Keratinocyte (primary cell): Measurements from ENCODE around the gene ACSS2. TPM values are rescaled to one million over a fixed set of nuclear protein-coding genes. Genes with fewer than 3 reads are reported as not detected.
"Not testable (repeated sequence)": the region's sequence is repeated elsewhere in the genome, so short reads cannot be mapped to it uniquely, and the experiment has no call there.

Experiments used
- DNase-seq: peaks from one replicate; pipeline ENCODE4 v3.0.0-alpha.2; 2011; ENCODE audit warnings: low read depth, missing footprints, low spot score
- FAIRE-seq: peaks from 2 replicates; lab custom pipeline; 2011; peaks lifted over from hg19 to GRCh38; lab: Jason Lieb, UNC
- H2AFZ ChIP-seq: 2 replicates; pipeline ENCODE4 v1.6.0; 2012; ENCODE audit warnings: low read length, control low read depth, inconsistent platforms; ENCODE audit not compliant: control insufficient read depth
- H3K27ac ChIP-seq: 2 replicates; pipeline ENCODE4 v1.5.1; 2011; ENCODE audit warnings: low read length; ENCODE audit not compliant: control insufficient read depth, insufficient read depth
- H3K27me3 ChIP-seq: 3 replicates; pipeline ENCODE4 v1.6.0; 2011; ENCODE audit warnings: low read length; ENCODE audit not compliant: control insufficient read depth, insufficient read depth; ENCODE audit errors: extremely low read depth
- H3K36me3 ChIP-seq, 2 experiments: 2 replicates in 1 of 2; 3 replicates in 1 of 2; pipeline ENCODE4 v1.5.1; 2011; ENCODE audit warnings: low read length in 2 of 2, mild to moderate bottlenecking in 1 of 2; ENCODE audit not compliant: control insufficient read depth in 2 of 2, insufficient read depth in 2 of 2; ENCODE audit errors: extremely low read depth in 1 of 2
- H3K4me1 ChIP-seq: 3 replicates; pipeline ENCODE4 v1.5.1; 2011; ENCODE audit warnings: low read length; ENCODE audit not compliant: control insufficient read depth, insufficient read depth; ENCODE audit errors: extremely low read depth
- H3K4me2 ChIP-seq: 3 replicates; pipeline ENCODE4 v1.6.0; 2011; ENCODE audit warnings: low read depth, low read length; ENCODE audit not compliant: control insufficient read depth, insufficient read depth; ENCODE audit errors: extremely low read depth
- H3K4me3 ChIP-seq, 3 experiments: fragments of 200-600 bp in 1 of 3; sonication (generic) in 1 of 3; 2 replicates in 2 of 3; 3 replicates in 1 of 3; pipeline ENCODE4 v1.5.1; 2011 to 2016; ENCODE audit warnings: low read length in 3 of 3, mild to moderate bottlenecking in 3 of 3, control low read depth in 2 of 3, inconsistent platforms in 1 of 3, low read depth in 1 of 3, mixed read lengths in 1 of 3, mixed run types in 1 of 3, moderate library complexity in 1 of 3; ENCODE audit not compliant: control insufficient read depth in 2 of 3, insufficient read depth in 2 of 3; ENCODE audit errors: extremely low read depth in 1 of 3
- H3K79me2 ChIP-seq: 2 replicates; pipeline ENCODE4 v1.6.0; 2012; ENCODE audit warnings: low read length; ENCODE audit not compliant: control insufficient read depth, insufficient read depth
- H3K9ac ChIP-seq: 3 replicates; pipeline ENCODE4 v1.6.0; 2011; ENCODE audit warnings: low read length; ENCODE audit not compliant: control insufficient read depth, insufficient read depth; ENCODE audit errors: extremely low read depth
- H3K9me1 ChIP-seq: 3 replicates; pipeline ENCODE4 v1.6.0; 2011; ENCODE audit warnings: low read length; ENCODE audit not compliant: control insufficient read depth, insufficient read depth; ENCODE audit errors: extremely low read depth
- H3K9me3 ChIP-seq: 2 replicates; pipeline ENCODE4 v1.5.1; 2012; ENCODE audit warnings: low read depth, low read length; ENCODE audit not compliant: control insufficient read depth
- H4K20me1 ChIP-seq: 3 replicates; pipeline ENCODE4 v1.6.0; 2011; ENCODE audit warnings: low read length; ENCODE audit not compliant: control insufficient read depth, insufficient read depth; ENCODE audit errors: extremely low read depth
- EZH2 ChIP-seq: IDR thresholded peaks from one replicate; pipeline ENCODE4 v1.6.1; 2012; ENCODE audit warnings: inconsistent platforms, mild to moderate bottlenecking, low read length, moderate library complexity
- dilution Hi-C: fragments of 300-500 bp; cut with MboI; formaldehyde crosslinking; loops from one replicate; pipeline ENCODE4 v1.7.0; 2020; ENCODE audit warnings: low sequenced_read_pairs; ENCODE audit not compliant: extremely low pct_ligation_motif_present
- polyA plus RNA-seq, 5 experiments: library from polyadenylated mRNA; depleted of rRNA in 3 of 5; stranded (reverse) in 3 of 5; stranded (forward) in 1 of 5; unstranded in 1 of 5; fragments of >200 nt; gene quantifications; 1 replicate in 1 of 5; 2 replicates in 3 of 5; 3 replicates in 1 of 5; pipeline versions ENCODE4 v1.2.1 to v1.2.3, GENCODE V29; 2011 to 2012; ENCODE audit warnings: missing spikeins in 2 of 5, low read depth in 1 of 5, low replicate concordance in 1 of 5
- TF ChIP-seq, protein P1 (sequence below), 3 experiments: IDR thresholded peaks in 1 of 3; conservative IDR thresholded peaks in 1 of 3; optimal IDR thresholded peaks in 1 of 3; 2 replicates in 2 of 3; 3 replicates in 1 of 3; pipeline versions ENCODE3 to v1.5.1; 2011; ENCODE audit warnings: low read length in 3 of 3, mild to moderate bottlenecking in 3 of 3, moderate library complexity in 2 of 3, control low read depth in 1 of 3, inconsistent platforms in 1 of 3; ENCODE audit not compliant: insufficient read depth in 2 of 3; ENCODE audit errors: extremely low read depth in 1 of 3

The ACSS2 gene
- polyA plus RNA-seq, 1 donor (not counting 4 experiments of a cell fraction or from before 2014, with no cell fraction given) = 90.6 TPM

DNA sequence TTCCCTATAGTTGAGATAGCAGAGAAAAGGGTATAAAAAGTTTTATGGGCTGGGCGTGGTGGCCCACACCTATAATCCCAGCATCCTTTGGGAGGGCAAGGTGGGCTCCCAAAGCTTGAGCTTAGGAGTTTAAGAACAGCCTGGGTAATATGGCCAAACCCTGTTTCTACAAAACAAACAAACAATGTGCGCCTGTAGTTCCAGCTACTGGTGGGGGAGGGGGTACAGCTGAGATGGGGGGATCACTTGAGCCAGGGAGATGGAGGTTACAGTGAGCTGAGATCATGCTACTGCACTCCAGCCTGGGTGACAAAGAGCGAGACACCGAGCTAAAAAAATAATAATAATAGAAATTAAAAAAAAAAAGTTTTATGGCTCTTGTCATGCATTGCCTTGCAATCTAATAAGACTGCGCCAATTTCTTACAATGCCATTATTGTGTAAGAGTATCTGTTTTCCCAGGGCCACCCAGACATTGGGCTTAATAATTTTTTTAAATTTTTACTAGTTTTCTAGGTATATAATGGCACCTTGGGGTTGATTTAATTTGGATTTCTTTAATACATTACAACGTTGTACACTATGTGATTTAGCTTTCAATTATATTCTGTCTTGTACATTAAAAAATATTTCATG, 3.9 kb downstream of the ACSS2 start:
- peaks cover 15% of the 10 kb centered on the region for H3K4me1 ChIP-seq
- no peak overlapping the region for H3K27ac ChIP-seq
- no peaks in the 10 kb centered on the region for H4K20me1 ChIP-seq
- H3K79me2 ChIP-seq = peaks cover 31% of the 10 kb centered on the region
- H2AFZ ChIP-seq = no peak overlapping the region
- no peak for TF ChIP-seq EZH2
- TF ChIP-seq, protein P1, sequence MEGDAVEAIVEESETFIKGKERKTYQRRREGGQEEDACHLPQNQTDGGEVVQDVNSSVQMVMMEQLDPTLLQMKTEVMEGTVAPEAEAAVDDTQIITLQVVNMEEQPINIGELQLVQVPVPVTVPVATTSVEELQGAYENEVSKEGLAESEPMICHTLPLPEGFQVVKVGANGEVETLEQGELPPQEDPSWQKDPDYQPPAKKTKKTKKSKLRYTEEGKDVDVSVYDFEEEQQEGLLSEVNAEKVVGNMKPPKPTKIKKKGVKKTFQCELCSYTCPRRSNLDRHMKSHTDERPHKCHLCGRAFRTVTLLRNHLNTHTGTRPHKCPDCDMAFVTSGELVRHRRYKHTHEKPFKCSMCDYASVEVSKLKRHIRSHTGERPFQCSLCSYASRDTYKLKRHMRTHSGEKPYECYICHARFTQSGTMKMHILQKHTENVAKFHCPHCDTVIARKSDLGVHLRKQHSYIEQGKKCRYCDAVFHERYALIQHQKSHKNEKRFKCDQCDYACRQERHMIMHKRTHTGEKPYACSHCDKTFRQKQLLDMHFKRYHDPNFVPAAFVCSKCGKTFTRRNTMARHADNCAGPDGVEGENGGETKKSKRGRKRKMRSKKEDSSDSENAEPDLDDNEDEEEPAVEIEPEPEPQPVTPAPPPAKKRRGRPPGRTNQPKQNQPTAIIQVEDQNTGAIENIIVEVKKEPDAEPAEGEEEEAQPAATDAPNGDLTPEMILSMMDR (optimal IDR thresholded peaks at IDR 0.05 in 1 of 3, IDR thresholded peaks at IDR 0.05 in 1 of 3, conservative IDR thresholded peaks at IDR 0.05 in 1 of 3; ENCODE audit: extremely low read depth in 1 of 3, insufficient read depth in 2 of 3, low read length in 3 of 3) = no peak
- no peak overlapping the region for H3K9ac ChIP-seq
- peaks cover 5% of the 10 kb centered on the region for H3K9me1 ChIP-seq
- no peaks in the 10 kb centered on the region for H3K27me3 ChIP-seq
- no peak overlapping the region for H3K4me3 ChIP-seq
- no peak for FAIRE-seq
- H3K4me2 ChIP-seq = no peak overlapping the region
- peaks cover 14 to 20% of the 10 kb centered on the region in 2 experiments for H3K36me3 ChIP-seq
- no peak for DNase-seq
- no peaks in the 10 kb centered on the region for H3K9me3 ChIP-seq
- dilution Hi-C loops = no loop called here

DNA sequence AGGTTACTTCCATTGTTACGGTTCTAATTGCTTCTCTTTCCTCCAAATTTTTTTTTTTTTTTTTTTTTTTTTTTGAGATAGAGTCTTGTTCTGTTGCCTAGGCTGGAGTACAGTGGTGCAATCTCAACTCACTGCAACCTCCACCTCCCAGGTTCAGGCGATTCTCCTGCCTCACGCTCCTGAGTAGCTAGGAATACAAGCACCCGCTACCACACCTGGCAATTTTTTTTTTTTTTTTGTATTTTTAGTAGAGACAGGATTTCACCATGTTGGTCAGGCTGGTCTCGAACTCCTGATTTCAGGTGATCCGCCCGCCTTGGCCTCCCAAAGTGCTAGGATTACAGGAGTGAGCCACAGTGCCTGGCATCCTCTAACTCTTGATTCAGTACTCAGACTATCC, 4.6 kb downstream of the ACSS2 start:
- peaks cover 31% of the 10 kb centered on the region for H3K79me2 ChIP-seq
- H3K27me3 ChIP-seq, DNase-seq, dilution Hi-C loops, H3K27ac ChIP-seq, H3K9me3 ChIP-seq, H3K9me1 ChIP-seq, H2AFZ ChIP-seq, H4K20me1 ChIP-seq, H3K4me2 ChIP-seq, H3K4me3 ChIP-seq, FAIRE-seq, H3K9ac ChIP-seq: not testable (repeated sequence)
- H3K36me3 ChIP-seq = peaks cover 14 to 20% of the 10 kb centered on the region in 2 experiments
- peaks cover 10% of the 10 kb centered on the region for H3K4me1 ChIP-seq

DNA sequence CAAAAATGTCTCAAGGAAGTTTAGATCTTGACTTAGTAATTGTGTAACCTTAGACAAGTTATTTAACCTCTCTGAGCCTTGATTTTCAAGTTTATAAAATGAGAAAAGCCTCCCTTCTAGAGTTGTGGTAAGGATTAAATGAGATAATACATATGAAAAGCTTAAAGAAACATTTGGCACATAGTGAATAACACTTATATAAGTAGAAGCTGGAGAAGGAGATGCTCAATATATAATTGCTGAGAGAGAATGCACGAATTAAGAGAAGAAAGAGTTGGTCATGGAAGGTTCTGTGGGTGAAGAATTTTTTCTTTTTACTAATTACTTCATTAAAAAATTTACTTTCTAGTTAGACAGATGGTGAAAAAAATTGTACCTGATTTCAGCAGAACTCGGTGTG, 5.3 kb downstream of the ACSS2 start:
- H3K4me1 ChIP-seq = peaks cover 10% of the 10 kb centered on the region
- H3K79me2 ChIP-seq = peaks cover 30% of the 10 kb centered on the region
- no peak overlapping the region for H3K4me3 ChIP-seq
- H3K9ac ChIP-seq = no peak overlapping the region
- H4K20me1 ChIP-seq = no peaks in the 10 kb centered on the region
- no peak for TF ChIP-seq EZH2
- TF ChIP-seq, protein P1 (optimal IDR thresholded peaks at IDR 0.05 in 1 of 3, IDR thresholded peaks at IDR 0.05 in 1 of 3, conservative IDR thresholded peaks at IDR 0.05 in 1 of 3; ENCODE audit: extremely low read depth in 1 of 3, insufficient read depth in 2 of 3, low read length in 3 of 3) = no peak
- no peaks in the 10 kb centered on the region for H3K9me3 ChIP-seq
- dilution Hi-C loops = no loop called here
- H2AFZ ChIP-seq = no peak overlapping the region
- FAIRE-seq = no peak
- peaks cover 14 to 20% of the 10 kb centered on the region in 2 experiments for H3K36me3 ChIP-seq
- peaks cover 5% of the 10 kb centered on the region for H3K9me1 ChIP-seq
- no peak for DNase-seq
- H3K27ac ChIP-seq = no peak overlapping the region
- no peaks in the 10 kb centered on the region for H3K27me3 ChIP-seq
- no peak overlapping the region for H3K4me2 ChIP-seq
